Retinal pigment epithelial cell (primary cell): Measurements from ENCODE around the gene UBE2F.

Experiments used
- DNase-seq: peaks from one replicate; pipeline ENCODE4 v3.0.0-alpha.2; 2010; ENCODE audit warnings: low read depth
- H3K4me3 ChIP-seq: 2 replicates; pipeline ENCODE4 v1.5.1; 2011; ENCODE audit warnings: mild to moderate bottlenecking, low read length, control low read depth, moderate library complexity
- TF ChIP-seq, protein P1 (sequence below): conservative IDR thresholded peaks from 2 replicates; pipeline ENCODE4 v1.5.1; 2011; ENCODE audit warnings: low read depth, low read length, control low read depth, inconsistent platforms

The UBE2F gene

GRCh38 chr2:237987268-237987667, 20.5 kb downstream of the UBE2F start:
- no peak for DNase-seq
- no peak overlapping the region for H3K4me3 ChIP-seq
- TF ChIP-seq, protein P1, sequence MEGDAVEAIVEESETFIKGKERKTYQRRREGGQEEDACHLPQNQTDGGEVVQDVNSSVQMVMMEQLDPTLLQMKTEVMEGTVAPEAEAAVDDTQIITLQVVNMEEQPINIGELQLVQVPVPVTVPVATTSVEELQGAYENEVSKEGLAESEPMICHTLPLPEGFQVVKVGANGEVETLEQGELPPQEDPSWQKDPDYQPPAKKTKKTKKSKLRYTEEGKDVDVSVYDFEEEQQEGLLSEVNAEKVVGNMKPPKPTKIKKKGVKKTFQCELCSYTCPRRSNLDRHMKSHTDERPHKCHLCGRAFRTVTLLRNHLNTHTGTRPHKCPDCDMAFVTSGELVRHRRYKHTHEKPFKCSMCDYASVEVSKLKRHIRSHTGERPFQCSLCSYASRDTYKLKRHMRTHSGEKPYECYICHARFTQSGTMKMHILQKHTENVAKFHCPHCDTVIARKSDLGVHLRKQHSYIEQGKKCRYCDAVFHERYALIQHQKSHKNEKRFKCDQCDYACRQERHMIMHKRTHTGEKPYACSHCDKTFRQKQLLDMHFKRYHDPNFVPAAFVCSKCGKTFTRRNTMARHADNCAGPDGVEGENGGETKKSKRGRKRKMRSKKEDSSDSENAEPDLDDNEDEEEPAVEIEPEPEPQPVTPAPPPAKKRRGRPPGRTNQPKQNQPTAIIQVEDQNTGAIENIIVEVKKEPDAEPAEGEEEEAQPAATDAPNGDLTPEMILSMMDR, result no peak

- TF ChIP-seq, protein P1, result no peak
- no peak overlapping the region for H3K4me3 ChIP-seq
- DNase-seq, result no peak
Measured at GRCh38 chr2:237993701-237994100, 26.9 kb downstream of the UBE2F start.

DNA sequence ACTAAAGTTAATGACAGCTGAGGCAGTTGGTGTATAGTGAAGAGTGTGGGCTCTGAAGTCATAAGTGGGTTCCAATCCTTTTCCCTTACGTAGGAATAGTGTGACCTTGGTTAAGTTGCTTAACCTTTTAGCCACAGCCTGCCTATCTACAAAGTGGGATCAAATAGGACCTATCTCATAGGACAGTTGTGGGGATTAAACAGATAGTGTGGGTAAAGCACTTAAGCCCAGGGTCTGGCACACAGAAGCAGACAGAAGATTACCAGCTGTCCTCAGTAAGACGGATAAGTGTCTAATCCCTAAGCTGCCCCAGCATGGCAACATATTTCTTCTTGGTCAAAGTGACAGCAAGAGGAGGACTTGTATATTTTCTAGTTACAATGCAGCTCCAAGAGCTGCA, 28.2 kb downstream of the UBE2F start:
- DNase-seq, result no peak
- TF ChIP-seq, protein P1, result no peak

DNA sequence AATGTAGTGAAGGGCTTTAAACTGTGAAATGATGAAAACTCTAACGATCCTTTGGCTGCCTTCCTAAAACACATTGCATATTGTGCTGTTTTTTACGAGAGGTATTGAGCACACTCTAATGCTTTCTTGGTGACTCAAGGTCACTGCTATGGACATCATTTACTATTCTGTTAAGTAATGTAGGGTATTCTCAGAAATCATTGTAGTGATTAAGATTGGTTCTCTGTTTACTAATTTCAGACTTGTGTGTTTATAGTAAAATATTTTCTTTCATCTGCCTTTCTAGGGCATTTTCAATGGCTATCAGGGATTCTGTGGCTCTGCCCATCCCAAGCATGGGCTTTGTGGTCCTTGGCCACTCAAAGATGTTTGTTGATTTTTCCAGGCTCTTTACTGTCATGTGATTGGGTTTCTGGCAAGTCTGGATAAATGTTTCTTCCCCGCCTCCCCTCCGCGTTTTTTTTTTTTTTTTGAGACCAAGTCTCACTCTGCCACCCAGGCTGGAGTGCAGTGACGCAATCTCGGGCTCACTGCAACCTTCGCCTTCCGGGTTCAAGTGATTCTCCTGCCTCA, 29.3 kb downstream of the UBE2F start:
- no peak overlapping the region for H3K4me3 ChIP-seq
- peak; percentile 12 for DNase-seq
- TF ChIP-seq, protein P1, result no peak

More for the DNA sequence above, 28.2 kb downstream of the UBE2F start:
- no peak overlapping the region for H3K4me3 ChIP-seq

GRCh38 chr2:237997521-237997920, 30.7 kb downstream of the UBE2F start:
- H3K4me3 ChIP-seq, result no peak overlapping the region
- no peak for DNase-seq
- TF ChIP-seq, protein P1, result no peak

DNA sequence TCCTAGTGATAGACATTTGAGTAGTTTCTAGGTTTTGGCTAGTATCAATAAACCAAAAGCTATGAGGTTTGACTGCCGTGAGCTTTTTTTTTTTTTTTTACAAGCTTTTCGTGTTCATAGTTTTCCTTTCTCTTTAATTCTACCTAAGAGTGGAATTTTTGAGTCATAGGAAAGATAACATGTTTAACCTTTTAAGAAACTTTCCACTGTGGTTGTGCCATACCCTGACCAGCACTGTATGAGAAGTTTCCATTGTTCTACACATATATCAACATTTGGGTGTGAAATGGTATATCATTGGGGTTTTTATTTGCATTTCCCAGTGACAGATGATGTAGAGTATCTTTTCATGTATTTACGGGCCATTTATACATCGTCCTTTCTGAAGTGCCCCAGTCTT, 31.7 kb downstream of the UBE2F start:
- TF ChIP-seq, protein P1, result no peak
- no peak overlapping the region for H3K4me3 ChIP-seq
- DNase-seq, result no peak

DNA sequence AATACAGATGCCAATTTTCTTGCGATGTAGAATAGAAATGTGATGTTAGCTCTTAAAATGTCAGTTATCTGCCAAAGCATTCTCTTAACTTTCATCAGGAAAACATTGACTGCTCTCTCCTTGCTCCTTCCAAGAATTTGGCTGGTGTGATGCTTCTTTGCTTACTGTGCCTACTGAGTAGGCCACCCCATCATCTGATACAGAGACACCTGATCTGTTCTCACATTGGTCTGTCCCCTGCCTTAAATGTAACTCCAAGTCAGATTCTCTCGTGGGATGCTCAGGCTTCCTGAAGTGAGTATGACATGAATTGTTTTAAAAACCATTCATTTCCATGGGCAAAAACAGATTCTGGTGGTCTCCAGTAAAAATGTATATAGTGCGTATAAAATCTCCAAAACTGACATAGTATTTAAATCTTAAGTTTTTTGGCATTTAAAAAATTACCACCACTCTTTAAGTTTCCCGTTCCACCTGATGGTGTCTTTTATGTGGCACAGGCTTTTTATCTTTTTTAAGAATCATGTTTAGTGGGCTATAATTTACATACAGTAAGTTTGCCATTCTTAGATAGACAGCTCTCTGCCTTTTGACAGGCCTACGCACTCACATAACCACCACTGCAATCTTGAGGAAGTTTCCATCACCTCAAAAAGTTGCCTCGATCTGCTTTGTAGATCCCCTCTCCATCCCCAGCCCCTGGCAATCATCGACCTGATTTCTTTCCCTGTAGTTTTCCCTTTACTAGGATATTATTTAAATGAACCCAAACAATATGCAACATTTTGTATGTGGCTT, 36.6 kb downstream of the UBE2F start:
- TF ChIP-seq, protein P1, result no peak
- no peak for DNase-seq
- no peak overlapping the region for H3K4me3 ChIP-seq
